ENCODE data around the gene MRPL42. TPM values are rescaled to one million over a fixed set of nuclear protein-coding genes. Genes with fewer than 3 reads are reported as not detected.
"Not testable (repeated sequence)": the region's sequence is repeated elsewhere in the genome, so short reads cannot be mapped to it uniquely, and the experiment has no call there.

The MRPL42 gene
- total RNA-seq, 2 donors from 2014 or later = 39.8 to 64.9 TPM

- Histone ChIP-seq H3K27ac (no peak overlapping the region), H3K4me3 (no peak overlapping the region), H3K9me3 (no peaks in the 10 kb centered on the region), H3K4me1 (replicated peaks) (peaks cover 10% of the 10 kb centered on the region), H3K27me3 (replicated peaks; ENCODE audit: insufficient read depth) (no peaks in the 10 kb centered on the region), H3K36me3 (no peaks in the 10 kb centered on the region)
- no peak for TF ChIP-seq CTCF (IDR thresholded peaks at IDR 0.05)
- TF ChIP-seq POLR2AphosphoS5 (IDR thresholded peaks at IDR 0.05) = no peak
- no peak for TF ChIP-seq POLR2A (IDR thresholded peaks at IDR 0.05)
- intact Hi-C loops (cut with DNase I) = no loop called here
- no peak for DNase-seq (ENCODE audit: low spot score)
Observed at GRCh38 chr12:93469386-93469785, 2.1 kb downstream of the MRPL42 start.

GRCh38 chr12:93476555-93476954 lies 9.2 kb downstream of the MRPL42 start:
- Histone ChIP-seq H3K27ac (no peak overlapping the region), H3K4me3 (no peak overlapping the region), H3K9me3 (no peaks in the 10 kb centered on the region), H3K4me1 (replicated peaks) (no peaks in the 10 kb centered on the region), H3K36me3 (peaks cover 0 to 5% of the 10 kb centered on the region in 2 donors), H3K27me3 (replicated peaks; ENCODE audit: insufficient read depth) (no peaks in the 10 kb centered on the region)
- intact Hi-C loops (cut with DNase I) = no loop called here
- TF ChIP-seq POLR2AphosphoS5 (IDR thresholded peaks at IDR 0.05) (no peak), CTCF (IDR thresholded peaks at IDR 0.05) (no peak), POLR2A (IDR thresholded peaks at IDR 0.05) (no peak)
- no peak for DNase-seq (ENCODE audit: low spot score)

- DNase-seq (ENCODE audit: low spot score) = no peak
- Histone ChIP-seq H3K27ac (no peak overlapping the region), H3K4me1 (replicated peaks) (no peaks in the 10 kb centered on the region), H3K9me3 (no peaks in the 10 kb centered on the region), H3K36me3 (peaks cover 0 to 5% of the 10 kb centered on the region in 2 donors), H3K4me3 (no peak overlapping the region), H3K27me3 (replicated peaks; ENCODE audit: insufficient read depth) (no peaks in the 10 kb centered on the region)
- intact Hi-C loops (cut with DNase I) = no loop called here
- WGBS = 99% methylated on average over 5 of the region's 5 CpGs
- TF ChIP-seq CTCF (IDR thresholded peaks at IDR 0.05) (no peak), POLR2A (IDR thresholded peaks at IDR 0.05) (no peak), POLR2AphosphoS5 (IDR thresholded peaks at IDR 0.05) (no peak)
Observed at GRCh38 chr12:93482721-93483120, 15.4 kb downstream of the MRPL42 start.

GRCh38 chr12:93483151-93483807 lies 16.0 kb downstream of the MRPL42 start:
- Histone ChIP-seq H3K4me1 (replicated peaks) (no peaks in the 10 kb centered on the region), H3K27me3 (replicated peaks; ENCODE audit: insufficient read depth) (no peaks in the 10 kb centered on the region), H3K36me3 (peaks cover 0 to 5% of the 10 kb centered on the region in 2 donors), H3K4me3 (no peak overlapping the region), H3K27ac (no peak overlapping the region), H3K9me3 (no peaks in the 10 kb centered on the region)
- intact Hi-C loops (cut with DNase I) = no loop called here
- TF ChIP-seq POLR2AphosphoS5 (IDR thresholded peaks at IDR 0.05) (no peak), CTCF (IDR thresholded peaks at IDR 0.05) (no peak), POLR2A (IDR thresholded peaks at IDR 0.05) (no peak)
- WGBS = 87% methylated on average over 4 of the region's 4 CpGs
- no peak for DNase-seq (ENCODE audit: low spot score)

- no peak for DNase-seq (ENCODE audit: low spot score)
- no peaks in the 10 kb centered on the region for H3K9me3 ChIP-seq
- WGBS = 71% methylated on average over 8 of the region's 8 CpGs
- intact Hi-C loops (cut with DNase I) = no loop called here
- H3K4me3 ChIP-seq = no peak overlapping the region
- peaks cover 0 to 5% of the 10 kb centered on the region in 2 donors for H3K36me3 ChIP-seq
- no peak overlapping the region for H3K27ac ChIP-seq
- no peaks in the 10 kb centered on the region for H3K27me3 ChIP-seq (replicated peaks; ENCODE audit: insufficient read depth)
- TF ChIP-seq POLR2A (IDR thresholded peaks at IDR 0.05) (no peak), CTCF (IDR thresholded peaks at IDR 0.05) (no peak), POLR2AphosphoS5 (IDR thresholded peaks at IDR 0.05) (no peak)
- H3K4me1 ChIP-seq (replicated peaks) = no peaks in the 10 kb centered on the region
Observed at GRCh38 chr12:93484315-93484981, 17.1 kb downstream of the MRPL42 start.

GRCh38 chr12:93492808-93493207 lies 25.5 kb downstream of the MRPL42 start:
- H3K9me3 ChIP-seq; H3K36me3 ChIP-seq; DNase-seq (ENCODE audit: low spot score); H3K4me3 ChIP-seq; intact Hi-C loops (cut with DNase I); H3K27ac ChIP-seq; H3K4me1 ChIP-seq (replicated peaks); H3K27me3 ChIP-seq (replicated peaks; ENCODE audit: insufficient read depth): not testable (repeated sequence)
- WGBS = no CpG with 5 or more reads among the region's 1 CpG

Data from prostate gland (tissue), 2 donors.